GM21529 (cell line): ENCODE measurements around the gene LRRK2.

Experiments used
- ATAC-seq: cut with Tn5 transposase; IDR thresholded peaks from one replicate; pipeline ENCODE4 v1.9.1; 2021; ENCODE audit not compliant: unreplicated experiment

LRRK2 gene

DNA sequence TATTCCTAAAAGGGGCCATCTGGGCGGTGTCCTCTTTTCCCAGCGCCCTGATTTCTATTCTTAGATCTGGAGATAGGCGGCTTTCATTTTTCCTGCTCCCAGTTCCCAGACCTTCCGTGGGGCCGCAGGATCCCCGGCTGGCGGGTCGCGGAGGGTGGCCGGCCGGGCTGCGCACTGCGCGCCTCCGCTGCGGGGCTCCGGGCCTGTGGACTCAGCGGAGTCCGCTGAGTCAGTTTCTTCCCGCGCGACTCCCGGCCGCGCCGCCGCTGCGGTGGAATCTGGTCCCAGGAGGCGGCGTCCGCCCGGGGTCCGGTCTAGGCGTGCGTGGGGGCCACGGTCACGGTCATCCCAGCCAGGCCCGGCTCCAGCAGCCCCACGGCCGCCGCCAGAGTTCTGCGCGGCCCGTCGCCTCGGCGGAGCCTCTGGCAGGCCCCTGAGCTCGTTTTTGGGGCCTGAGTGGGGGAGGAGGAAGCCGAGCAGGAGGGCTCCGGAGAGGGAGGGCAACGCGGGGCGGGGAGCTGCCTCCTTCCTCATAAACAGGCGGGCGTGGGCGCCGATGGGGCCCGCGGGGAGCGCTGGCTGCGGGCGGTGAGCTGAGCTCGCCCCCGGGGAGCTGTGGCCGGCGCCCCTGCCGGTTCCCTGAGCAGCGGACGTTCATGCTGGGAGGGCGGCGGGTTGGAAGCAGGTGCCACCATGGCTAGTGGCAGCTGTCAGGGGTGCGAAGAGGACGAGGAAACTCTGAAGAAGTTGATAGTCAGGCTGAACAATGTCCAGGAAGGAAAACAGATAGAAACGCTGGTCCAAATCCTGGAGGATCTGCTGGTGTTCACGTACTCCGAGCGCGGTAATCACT, at the start of gene LRRK2:
Gene LRRK2 (plus strand): TSS at position 559 of the 853 bp plus-strand sequence. CDS start 135 bp downstream, at position 694.
- peak; percentile 58 for ATAC-seq

DNA sequence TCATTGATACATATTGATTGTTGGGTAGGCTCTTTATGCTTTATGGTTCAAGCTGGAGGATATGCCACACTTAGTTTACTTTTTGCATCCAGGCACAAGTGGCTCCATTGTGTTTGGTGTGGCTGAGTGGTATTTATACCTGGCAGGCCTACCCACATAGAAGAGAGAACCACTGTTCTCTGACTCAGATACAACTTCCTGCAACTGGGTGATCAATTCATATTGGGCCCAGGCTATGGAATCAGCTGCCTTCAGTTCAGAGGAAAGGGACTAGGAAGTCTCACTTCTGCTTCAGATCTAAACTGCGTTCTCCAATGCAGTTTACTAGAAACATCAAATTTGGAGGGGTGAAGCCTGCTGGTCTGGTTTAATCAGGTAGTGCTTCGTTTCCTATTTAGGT, 49.8 kb upstream of the LRRK2 start:
- no peak for ATAC-seq

- no peak for ATAC-seq
These were observed 49.3 kb upstream of the LRRK2 start for GRCh38 chr12:40175489-40175888.

DNA sequence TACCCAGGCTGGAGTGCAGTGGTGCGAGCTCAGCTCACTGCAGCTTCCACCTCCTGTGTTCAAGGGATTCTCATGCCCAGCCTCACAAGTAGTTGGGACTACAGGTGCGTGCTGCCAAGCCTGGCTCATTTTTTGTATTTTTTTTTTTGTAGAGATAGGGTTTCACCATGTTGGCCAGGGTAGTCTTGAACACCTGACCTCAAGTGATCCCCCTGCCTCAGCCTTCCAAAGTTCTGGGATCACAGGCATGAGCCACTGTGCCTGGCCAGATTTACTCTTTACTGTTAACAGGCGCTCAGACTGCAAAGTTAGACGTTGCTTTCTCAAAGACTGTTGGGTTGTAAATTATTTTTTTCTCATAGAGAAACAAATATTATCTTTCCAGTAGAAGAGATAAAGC, 46.1 kb upstream of the LRRK2 start:
- no peak for ATAC-seq

DNA sequence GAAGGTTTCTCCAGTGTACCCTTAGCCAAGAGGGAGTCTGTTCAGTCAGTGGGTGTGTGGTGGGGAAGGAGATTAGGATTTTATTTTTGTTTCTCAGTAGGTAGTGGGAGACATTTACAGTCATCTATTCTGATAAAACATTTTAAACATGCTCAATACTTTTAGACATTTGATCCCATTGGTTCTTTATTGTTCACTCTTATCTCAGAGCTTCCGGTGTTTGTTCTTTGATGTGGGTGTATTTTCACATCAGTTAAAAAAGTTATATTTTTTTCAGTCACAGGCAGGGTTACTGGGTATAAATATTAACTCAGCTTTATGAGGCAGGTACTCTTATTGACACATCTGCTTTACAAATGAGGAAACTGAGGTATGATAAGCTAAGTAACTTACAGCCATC, 43.3 kb upstream of the LRRK2 start:
- ATAC-seq, result no peak

DNA sequence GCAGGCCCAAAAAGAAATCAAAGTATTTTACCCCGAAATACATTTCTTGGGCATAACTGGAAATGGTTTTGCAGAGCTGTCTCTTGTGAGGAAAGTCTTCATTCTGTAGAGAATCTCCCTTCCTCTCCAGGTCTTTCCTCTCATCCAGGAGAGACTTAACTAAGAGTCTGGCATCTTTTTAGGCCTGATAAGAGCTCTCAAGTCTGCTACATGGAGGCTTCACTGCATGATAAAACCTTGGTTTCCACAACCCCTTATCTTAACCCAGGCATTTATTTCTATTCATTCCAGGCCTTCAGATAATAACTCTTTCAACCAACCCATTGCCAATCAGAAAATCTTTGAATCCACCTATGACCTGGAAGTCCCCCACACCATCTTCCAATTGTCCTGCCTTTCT, 41.1 kb upstream of the LRRK2 start:
- no peak for ATAC-seq

DNA sequence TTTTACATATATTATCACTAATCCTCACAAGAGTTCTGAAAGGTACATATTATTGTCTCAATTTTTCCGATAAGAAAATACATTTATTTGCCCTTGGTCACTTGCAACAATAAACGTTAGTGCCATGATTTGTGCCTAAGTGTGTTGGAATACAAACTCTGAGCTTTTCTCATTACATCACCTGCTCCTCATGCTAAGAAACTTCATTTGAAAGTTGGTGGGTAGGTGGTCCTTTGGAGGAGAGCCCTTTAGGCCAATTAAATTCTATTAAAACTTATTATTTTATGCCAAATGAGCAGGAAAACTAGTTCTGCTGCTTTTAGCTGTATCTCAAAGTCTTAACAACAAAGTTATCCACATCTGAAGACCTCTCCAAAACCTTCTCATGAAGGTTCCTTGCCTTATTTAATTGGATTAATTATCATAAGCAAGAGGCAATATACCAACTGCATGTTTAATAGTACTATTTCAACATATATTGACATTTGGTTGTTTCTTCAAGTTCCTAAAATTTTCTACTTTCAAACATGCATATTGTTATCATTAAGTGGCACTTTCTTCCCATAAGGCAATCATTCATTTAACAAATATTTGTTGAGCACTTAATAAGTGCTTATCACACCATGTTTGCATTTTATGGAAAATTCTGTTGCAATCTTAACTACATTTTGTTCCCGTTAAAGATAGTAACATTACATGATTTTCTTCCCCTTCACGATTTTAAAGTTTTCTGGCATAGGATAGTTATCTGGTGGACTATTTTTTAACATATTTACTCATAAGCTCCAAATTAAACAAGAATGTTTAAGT, 40.1 kb upstream of the LRRK2 start:
- no peak for ATAC-seq

DNA sequence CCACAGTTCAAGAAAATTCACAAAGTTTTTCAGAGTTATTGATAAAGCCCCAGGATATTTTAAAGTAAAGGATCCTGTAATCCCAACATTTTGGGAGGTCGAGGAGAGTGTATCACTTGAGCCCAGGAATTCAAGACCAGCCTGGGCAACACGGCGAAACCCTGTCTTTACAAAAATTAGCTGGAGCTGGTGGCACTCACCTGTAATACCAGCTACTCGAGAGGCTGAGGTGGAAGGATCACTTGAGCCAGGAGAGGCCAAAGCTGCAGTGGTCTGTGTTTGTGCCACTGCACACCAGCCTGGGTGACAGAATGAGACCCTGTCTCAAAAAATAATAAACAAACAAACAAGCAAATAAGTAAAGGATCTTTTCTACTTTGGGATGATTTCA, 39.5 kb upstream of the LRRK2 start:
- no peak for ATAC-seq

DNA sequence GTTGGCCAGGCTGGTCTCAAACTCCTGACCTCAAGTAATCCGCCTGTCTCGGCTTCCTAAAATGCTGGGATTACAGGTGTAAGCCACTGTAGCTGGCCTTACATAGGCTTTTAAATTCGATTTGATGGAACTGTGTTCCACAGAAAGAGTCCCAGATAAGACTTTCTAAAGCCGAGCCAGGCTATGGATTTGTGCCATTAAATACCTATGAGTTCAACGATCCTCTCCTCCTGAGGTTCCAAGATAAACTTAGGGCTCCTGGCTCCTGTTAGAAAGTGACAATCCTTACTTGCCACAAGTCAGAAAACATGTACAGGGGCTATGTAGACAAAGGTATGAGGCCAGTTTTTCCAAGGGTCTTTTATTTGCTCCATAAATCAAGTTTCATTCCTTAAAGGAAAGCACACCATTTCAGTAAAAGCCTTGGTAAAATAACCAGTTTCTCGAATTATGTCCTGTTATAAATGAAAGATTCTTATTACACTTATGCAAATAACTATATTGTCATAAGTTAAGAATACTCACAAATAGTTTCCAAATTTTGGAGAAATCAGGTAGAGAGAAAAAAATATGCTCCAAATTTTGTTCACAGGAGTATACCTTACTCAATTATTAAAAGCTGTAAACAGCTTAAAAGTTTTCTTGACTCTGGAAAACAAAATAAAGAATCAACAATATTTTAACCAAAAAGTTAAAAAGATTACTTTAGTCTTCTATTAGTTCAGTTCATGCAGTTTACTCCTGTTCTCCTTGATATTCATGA, 36.1 kb upstream of the LRRK2 start:
- no peak for ATAC-seq

DNA sequence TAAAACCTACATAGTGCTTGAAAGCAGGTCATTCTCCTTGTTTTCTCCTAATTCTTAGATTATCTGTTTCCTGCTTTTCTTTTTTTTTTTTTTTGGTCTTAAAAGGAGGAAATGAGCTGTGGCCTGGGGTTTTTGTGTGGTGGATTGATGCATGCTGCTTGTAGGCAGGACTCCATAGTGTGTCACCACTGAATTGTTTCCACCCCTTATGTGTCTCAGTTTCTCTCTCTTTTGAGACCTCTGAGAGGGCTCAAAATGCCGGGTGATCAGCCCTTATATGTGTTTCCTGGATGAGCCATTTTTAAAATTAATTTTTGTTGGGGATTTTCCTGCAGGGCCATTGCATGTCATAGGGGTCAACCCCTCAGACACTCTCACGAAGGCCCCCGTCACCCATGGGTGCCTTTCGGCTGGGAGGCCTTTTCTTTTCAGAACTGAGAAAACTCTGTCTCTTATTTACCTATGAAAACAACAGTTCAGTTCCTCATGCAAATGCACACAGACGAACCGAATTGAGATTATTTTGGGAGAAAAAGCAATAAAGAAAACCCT, 32.0 kb upstream of the LRRK2 start:
- ATAC-seq, result peak; percentile 97

DNA sequence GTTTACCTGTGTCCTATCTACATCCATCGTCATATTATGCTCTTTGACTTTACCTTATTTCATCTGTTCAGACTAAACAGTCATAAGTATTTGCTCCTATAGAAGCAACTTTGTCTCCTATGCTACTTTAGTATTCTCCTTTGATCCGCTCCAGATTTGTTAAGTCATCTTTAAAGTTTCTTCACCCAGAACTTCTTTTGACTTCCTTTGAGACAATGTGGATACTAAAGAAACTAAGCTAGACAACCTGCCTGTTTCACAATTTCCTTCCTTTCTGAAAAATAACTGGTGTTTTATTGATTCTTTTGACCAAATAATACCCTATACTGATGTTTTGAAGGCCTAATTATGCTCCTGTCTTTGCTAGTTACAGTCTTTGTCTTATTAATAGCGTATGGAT, 30.0 kb upstream of the LRRK2 start:
- ATAC-seq, result no peak

DNA sequence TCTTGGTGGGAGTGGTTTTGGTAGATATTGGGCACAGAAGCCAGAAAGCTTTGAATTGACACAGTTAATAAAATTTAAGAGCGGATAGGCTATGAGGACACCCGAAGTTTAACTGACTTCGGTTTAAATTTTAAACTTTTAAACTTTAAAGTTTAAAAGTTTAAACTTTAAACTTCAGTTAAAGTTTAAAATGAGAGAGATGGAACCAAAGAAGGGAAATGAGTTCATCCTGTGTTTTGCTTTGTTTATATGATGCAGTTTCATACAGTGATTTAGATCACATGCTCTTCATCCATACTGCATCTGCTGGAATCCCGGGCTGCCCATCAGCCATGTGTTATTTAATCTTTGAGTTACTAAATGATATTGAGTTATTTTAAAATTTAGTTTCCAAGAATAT, 27.2 kb upstream of the LRRK2 start:
- ATAC-seq, result no peak

DNA sequence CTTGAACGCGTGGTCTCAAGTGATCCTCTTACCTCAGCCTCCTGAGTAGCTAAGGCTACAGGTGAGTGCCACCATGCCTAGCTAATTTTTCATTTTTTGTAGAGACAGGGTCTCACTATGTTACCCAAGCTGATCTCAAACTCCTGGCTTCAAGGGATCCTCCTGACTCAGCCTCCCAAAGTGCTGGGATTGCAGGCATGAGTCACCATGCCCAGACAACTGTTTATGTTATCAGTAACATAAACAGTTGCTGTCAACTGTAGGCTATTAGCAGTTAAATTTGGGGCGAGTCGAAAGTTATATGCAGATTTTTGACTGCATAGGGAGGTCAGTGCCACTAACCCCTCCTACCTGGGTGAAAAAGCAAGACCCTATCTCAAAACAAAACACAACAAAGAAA, 26.2 kb upstream of the LRRK2 start:
- no peak for ATAC-seq

DNA sequence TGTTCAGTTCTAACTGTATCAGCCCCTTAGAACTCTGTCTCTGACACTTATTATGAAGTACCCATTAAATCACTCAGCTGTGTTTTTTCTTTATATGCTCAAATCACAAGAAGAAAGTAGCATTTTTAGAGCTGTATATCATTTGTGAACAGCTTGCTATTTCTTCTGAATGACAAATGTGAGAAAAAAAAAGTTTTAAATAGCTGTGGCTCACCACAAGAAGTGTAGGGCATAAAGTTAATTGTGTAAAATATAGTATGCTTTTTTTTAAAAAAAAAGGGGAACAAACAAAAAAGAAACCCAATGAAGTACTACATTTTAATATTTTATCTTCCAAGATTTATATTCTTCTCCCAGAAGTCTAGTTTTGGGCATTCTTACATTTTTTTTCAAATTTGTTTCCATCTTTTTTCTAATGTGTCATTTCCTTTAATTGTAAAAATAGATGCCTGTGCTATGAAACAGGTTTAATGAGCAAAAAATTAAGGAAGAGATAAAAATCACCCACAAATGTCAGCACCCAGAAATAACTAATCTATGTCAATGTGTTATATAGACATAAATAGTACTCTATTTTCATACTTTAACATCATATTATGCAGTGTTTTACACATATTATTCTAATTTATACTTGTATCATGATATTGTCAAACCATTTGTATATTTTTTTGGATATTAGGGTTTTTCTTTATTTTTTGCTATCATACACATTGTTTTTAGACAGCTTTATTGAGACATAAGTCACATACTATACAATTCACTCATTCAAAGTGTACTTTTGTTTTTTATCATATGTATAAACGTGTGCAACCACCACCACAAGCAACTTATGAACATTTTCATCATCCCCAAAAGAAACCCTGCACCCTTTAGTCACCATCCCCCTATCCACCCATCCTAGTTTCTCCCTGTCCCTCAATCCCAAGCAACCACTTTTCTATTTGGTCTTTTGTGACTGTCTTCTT, 22.4 kb upstream of the LRRK2 start:
- ATAC-seq, result no peak

DNA sequence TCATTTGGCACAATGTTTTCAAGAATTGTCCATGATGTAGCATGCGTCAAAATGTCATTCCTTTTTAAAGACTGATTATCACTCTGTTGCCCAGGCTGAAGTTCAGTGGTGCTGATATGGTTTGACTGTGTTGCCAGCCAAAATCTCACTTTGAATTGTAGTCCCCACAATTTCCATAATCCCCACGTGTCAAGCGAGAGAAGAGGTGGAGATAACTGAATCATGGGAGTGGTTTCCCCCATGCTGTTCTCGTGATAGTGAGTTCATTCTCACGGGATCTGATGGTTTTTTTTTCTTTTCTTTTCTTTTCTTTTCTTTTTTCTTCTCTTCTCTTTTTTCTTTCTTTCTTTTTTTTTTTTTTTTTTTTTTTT, 21.8 kb upstream of the LRRK2 start:
- no peak for ATAC-seq

DNA sequence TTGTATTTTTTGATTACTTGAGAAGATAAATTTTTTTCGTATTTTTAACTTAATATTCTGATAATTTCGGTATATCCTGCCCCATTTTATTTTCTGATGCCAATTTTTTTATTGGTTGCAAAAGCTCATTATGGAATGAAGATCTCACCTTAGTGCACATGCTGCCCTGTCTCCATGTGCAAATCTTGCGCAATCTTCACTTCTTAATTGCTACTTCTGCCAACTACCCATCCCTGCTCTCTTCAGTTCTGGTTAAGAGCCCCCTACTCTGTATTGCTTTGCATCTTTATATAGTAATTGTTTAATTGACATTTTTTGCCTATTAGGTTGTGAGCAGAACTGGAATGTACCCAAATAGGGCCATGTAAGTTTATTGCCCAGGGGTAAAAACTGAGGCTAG, 20.5 kb upstream of the LRRK2 start:
- ATAC-seq, result no peak

GRCh38 chr12:40207551-40207950, 17.2 kb upstream of the LRRK2 start:
- no peak for ATAC-seq

DNA sequence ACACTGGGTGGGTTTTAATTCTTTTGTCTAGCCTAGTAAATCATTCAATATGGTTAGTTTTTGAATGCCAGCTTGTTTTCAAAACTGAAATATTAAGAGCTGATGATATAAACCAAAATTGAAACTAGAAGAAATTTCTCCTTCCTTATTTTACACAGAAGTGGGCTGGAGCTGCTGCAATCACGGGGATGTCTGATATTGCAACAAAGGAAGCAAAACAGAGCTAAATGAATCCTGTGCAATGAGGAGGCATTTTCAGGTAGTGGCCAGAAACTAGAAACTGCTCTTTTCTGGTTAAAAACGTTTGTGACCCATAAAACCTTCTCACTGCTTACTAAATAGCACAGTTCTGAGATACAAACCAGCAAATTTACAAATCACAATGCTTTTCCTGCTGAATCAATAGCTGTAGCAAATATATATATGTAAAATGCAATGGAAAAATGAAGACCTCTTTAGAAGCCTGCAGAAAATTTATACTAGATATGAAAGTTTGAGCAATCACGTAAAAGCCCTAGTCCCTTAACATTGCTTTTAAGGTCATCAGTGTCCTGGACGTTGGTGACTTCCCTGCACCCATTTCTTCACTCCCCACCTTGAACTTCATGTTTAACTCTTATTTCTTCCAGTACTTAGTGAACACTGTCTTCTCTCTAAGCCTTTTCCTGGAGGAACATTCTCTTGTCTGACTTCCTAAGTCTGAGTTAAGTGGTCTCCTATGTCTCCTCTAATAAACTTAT, 15.9 kb upstream of the LRRK2 start:
- ATAC-seq, result peak; percentile 97

DNA sequence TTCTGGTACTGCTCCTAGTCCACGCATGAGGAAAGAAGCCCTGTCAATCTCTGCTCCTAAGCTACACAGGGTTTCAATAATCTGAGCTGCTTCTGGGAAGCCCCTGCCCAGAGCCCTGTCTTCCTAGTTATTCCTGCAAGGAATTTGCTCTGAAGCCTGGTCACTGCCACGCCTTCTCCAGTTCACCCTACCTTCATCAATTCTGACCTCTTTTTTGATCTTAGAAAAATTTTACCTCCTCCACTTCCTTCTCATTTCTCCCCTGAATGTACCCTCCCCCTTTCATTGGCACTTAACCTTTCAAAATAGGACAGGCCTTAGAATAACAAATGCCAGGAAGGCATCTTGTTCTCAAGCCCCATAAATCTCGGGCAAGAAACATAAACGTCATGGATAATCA, 14.9 kb upstream of the LRRK2 start:
- no peak for ATAC-seq
